NCI-H524 treated with DMSO at 0.1 percent for 48 hours (cell line): ENCODE results near the gene BTD.
A peak's percentile ranks its signal among the peaks of the same experiment; 100 is the strongest.
"Not testable (repeated sequence)": the region's sequence is repeated elsewhere in the genome, so short reads cannot be mapped to it uniquely, and the experiment has no call there.

Experiments
- DNase-seq: peaks from one replicate; lab custom pipeline; 2025; lab: John Stamatoyannopoulos, UW

BTD gene

GRCh38 chr3:15604584-15604983, 3.0 kb downstream of the BTD start:
- DNase-seq: not testable (repeated sequence)

- no peak for DNase-seq
Observed at GRCh38 chr3:15606434-15606891, 4.9 kb downstream of the BTD start.

GRCh38 chr3:15610082-15610759, 8.7 kb downstream of the BTD start:
- DNase-seq: no peak

- DNase-seq: no peak
Observed at GRCh38 chr3:15611018-15611417, 9.5 kb downstream of the BTD start.

GRCh38 chr3:15612001-15612400, 10.5 kb downstream of the BTD start:
- DNase-seq: no peak

- no peak for DNase-seq
Observed at GRCh38 chr3:15614958-15615357, 13.4 kb downstream of the BTD start.

GRCh38 chr3:15616053-15616452, 14.5 kb downstream of the BTD start:
- no peak for DNase-seq

- not testable (repeated sequence) for DNase-seq
Observed at GRCh38 chr3:15619659-15620464, 18.3 kb downstream of the BTD start.

- no peak for DNase-seq
Observed at GRCh38 chr3:15623535-15624440, 22.2 kb downstream of the BTD start.

- no peak for DNase-seq
Observed at GRCh38 chr3:15628967-15629366, 27.4 kb downstream of the BTD start.

GRCh38 chr3:15629860-15630597, 28.5 kb downstream of the BTD start:
- DNase-seq: peak; percentile 3

- no peak for DNase-seq
Observed at GRCh38 chr3:15630646-15631350, 29.3 kb downstream of the BTD start.

GRCh38 chr3:15631426-15632211, 30.1 kb downstream of the BTD start:
- DNase-seq: no peak

- no peak for DNase-seq
Observed at GRCh38 chr3:15632212-15632580, 30.7 kb downstream of the BTD start.

- DNase-seq: no peak
Observed at GRCh38 chr3:15633159-15633558, 31.6 kb downstream of the BTD start.

GRCh38 chr3:15633766-15634598, 32.4 kb downstream of the BTD start:
- no peak for DNase-seq

- DNase-seq: no peak
Observed at GRCh38 chr3:15634671-15635070, 33.1 kb downstream of the BTD start.

- no peak for DNase-seq
Observed at GRCh38 chr3:15635121-15635661, 33.6 kb downstream of the BTD start.
